NCI-H82 treated with DMSO at 0.1 percent for 48 hours (cell line): ENCODE measurements around the gene MYO1C.
"Not testable (repeated sequence)": the region's sequence is repeated elsewhere in the genome, so short reads cannot be mapped to it uniquely, and the experiment has no call there.

Source experiments
- DNase-seq: peaks from one replicate; lab custom pipeline; 2025; ENCODE audit not compliant: unreplicated experiment; lab: John Stamatoyannopoulos, UW

MYO1C gene

DNA sequence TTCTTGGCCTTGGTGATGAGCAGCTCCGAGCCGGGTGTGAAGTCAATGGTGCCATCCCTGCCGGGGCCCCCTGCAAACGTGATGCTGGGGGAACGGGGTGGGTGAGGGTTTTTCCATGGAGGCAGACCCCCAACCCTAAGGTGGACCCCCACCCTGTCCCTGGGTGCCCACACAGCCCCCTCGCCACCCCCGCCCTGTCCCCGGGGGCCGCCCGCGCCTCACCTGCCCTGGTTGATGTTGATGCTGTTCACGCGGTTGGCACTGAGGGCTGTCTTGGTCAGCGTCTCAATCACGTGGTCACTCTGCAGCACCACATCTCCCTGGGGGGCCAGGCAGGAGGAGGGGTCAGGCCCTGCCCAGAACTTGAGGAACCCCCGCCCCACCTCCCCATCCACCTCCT is 25.2 kb downstream of the MYO1C start:
- no peak for DNase-seq

DNA sequence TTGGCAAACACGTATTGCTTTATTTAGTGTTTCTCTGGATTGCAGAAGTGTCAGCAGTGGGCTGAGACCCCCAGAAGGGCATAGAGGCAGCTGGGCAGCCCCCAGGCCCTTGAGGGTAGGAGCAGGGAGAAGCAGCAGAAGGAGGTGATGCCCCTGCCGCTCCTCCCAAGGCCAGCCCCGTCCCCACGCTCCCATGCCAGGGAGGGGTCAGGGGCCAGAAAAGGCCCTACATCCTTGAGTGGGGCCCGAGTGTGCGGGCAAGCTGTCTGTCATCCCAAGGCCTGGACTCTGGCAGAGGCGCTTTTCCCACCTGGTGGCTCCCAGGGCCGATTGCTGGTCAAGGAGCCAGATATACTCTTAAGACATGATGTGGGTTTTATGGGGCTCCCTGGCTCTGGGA is 28.3 kb downstream of the MYO1C start:
- DNase-seq: no peak

DNA sequence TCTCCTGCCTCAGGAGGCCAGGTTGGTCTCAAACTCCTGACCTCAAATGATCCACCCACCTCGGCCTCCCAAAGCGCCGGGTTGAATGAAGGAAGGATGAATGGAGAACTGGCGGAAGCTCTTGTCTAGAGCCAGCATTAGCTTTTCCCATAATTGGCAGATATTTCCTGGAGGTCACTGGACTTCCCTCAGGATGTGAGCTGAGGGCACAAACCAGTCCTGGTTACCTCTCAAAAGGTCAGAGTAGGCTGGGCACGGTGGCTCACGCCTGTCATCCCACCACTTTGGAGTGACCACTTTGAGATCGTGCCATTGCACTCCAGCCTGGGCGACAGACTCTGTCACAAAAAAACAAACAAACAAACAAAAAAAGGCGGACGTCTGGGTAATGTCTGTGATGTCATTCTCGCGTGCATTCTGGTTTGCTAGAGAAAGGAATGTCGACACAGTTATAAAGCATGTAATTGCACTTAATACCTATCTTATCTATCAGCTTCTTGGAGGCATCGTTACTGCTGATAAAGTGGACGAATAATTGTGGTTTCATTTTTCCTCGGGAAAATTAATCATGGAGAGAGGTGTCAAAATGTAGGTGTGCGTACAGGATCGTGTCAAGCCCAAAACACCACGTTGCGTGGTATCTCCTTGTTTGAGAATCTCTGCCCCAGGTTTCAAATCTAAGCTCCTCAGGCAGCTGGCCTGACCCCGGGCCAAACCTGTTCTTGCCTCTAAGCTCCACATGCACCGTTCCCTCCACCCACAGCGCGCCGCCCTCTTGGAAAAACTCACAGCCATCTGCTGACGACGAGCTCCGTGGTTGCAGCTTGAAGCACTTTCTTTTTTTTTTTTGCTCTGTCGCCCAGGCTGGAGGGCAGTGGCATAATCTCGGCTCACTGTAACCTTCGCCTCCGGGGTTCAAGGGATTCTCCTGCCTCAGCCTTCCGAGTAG is 30.0 kb downstream of the MYO1C start:
- peak; percentile 94 for DNase-seq

DNA sequence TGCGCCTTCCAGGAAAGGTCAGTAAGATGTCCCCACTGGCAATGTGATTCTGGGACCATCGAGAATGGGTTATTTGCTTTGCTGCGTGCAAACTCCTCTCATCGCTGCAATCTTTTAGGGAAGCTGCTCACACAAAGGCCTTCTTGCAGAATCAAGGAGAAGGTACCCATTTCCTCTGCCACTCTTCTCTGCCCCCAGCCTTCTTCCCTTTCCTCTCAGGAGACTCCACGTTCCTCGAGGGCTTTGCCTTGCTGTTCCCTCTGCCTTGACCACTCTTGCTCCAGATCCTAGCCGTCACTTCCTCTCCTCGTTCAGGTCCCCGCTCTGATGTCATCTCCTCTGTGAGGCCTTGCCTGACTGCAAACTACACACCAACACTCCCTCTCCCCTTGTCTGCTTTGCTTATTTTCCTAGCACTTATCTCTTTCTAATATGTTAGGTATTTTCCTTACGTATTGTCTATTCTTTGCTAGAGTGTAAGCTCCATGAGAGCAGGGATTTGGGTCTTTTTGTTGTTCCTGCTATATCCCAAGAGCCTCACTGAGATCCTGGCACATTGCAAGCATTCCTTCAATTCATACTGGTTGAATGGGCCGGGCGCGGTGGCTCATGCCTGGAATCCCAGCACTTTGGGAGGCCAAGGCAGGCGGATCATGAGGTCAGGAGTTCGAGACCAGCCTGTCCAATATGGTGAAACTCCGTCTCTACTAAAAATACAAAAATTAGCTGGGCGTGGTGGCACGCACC is 31.1 kb downstream of the MYO1C start:
- no peak for DNase-seq

DNA sequence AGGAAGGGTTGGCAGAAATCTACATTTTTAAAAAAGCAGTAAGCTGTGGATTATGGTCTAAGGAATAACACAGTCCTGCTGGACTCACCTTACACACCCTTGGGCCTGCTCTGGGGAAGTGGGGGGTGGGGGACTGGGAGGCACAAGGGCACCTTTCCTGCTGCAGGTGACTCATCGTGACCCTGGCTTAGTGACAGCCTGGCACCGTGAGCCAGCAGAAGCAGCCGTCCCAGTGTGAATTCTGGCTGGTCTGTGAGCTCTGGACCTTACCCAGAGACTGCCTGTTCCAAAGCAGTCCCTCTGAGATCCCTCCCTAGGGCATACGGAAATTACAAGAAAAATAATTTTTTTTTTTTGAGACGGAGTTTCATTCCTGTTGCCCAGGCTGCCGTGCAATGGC is 32.3 kb downstream of the MYO1C start:
- DNase-seq: no peak

DNA sequence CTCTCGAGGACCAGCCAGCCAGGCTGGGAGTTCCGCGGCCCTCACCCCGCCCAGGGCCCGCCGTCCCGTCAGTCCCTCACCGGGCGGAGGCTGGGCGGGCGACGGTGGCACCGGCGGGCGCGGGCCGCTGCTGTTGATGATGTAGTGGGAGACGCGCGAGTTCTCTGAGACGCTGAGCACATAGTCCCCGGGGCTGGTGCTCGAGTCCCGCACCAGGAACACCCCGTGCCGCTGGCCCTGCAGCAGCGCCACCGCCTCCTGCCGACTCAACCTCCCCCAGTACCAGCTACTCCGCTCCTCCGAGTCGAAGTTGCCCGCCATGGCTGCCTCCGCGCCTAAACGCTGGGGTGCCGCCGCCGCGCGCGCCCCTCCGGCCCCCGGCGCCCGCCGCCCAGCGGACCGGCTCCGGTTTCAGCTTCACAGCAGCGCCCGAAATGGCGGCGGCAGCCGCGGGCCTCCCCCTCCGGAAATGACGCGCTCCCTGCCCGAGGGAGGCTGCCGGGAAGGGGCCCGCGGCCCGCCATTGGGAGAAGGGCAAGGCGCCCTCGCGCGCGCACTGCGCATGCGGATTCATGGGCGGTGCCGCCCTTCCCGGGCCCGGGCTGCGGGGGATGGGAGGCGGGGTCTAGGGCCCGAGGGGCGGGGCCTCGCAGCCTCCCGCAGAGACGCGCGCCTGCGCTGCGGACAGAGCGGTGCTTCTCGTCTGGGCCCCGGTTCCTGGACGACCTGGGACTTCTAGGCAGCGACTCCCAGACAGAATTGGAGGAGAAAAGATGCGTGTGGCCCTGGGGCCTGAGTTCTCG is 36.5 kb downstream of the MYO1C start, which contains the start of gene CRK:
Gene CRK, minus strand, starts transcription at position 436 of the 803 bp plus-strand sequence. Its CDS starts 115 bp downstream, at position 321.
- DNase-seq: peak; percentile 85

DNA sequence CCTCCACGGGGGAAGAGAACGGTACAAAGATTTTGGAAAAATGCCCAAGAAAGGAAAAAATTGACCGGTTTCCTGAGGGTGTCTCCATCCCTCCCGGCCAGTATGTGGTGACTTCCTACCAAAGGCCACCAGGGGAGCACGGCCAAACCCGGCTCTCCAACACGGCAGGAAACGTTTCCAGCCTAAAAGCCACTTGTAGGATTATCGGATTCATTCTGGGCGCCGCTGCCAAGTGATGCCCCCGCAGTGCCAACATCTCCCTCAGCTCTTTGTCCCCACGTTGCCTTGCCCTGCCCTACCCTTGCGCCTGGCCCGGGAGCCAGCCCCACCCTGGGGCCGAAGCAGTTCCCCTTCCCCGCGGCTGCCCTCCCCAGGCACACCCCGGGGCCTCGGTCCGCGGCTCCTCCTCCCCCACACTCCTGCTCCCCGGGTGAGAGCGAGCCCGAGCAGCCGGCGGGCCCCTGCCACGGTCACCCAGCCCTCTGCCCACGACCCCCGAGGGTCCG is 37.1 kb downstream of the MYO1C start:
- DNase-seq: peak; percentile 42

DNA sequence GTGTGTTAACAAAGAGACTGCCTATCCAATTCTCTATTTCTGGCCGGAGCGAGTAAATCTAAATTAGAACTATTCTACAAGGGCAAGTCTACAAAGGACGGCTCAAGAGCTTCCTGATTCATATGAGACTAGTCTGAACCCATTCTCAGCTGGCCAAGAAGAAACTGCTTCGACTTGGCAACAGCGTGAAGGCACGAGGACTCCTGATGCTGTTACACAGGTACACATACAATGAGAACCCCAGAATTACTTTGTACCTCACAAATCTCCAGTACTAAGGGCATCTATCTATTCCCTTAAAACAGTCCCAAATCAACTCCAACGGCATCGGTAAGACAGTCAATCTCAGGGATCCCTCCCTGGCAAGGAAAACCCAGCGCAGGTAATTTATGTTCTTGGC is 37.9 kb downstream of the MYO1C start:
- DNase-seq: no peak

DNA sequence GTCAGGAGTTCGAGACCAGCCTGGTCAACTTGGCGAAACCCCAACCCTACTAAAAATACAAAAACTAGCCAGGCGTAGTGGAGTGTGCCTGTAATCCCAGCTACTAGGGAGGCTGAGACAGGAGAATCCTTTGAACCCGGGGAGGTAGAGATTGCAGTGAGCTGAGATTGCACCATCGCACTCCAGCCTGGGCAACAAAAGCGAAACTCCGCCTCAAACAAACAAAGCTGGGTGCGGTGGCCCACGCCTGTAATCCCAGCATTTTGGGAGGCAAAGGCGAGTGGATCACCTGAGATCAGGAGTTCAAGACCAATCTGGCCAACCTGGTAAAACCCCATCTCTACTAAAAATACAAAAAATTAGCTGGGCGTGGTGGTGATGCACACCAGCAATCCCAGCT is 38.8 kb downstream of the MYO1C start:
- not testable (repeated sequence) for DNase-seq

DNA sequence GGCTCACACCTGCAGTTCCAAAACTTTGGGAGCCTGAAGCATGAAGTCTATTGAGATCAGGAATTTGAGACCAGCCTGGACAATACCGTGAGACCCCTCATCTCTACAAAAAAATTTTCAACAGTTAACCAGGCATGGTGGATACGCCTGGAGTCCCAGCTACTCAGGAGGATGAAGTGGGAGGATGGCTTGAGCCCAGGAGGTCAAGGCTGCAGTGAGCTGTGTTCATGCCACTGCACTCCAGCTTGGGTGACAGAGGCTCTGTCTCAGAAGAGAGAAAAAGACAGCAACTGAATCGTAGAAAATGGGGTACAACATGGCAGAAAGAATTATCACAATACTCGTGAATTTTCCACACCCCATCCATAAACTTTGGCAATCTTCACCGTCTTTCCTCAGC is 39.6 kb downstream of the MYO1C start:
- DNase-seq: no peak

DNA sequence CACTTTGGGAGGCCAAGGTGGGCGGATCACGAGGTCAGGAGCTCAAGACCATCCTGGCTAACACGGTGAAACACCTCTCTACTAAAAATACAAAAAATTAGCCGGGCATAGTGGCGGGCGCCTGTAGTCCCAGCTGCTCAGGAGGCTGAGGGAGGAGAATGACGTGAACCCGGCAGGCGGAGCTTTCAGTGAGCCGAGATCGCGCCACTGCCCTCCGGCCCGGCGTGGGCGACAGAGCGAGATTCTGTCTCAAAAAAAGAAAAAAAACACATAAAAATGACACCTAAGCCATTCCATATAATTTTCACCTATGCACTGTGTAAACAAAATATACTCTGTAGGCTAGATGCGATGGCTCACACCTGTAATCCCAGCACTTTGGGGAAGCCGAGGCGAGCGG is 42.2 kb downstream of the MYO1C start:
- DNase-seq: not testable (repeated sequence)

DNA sequence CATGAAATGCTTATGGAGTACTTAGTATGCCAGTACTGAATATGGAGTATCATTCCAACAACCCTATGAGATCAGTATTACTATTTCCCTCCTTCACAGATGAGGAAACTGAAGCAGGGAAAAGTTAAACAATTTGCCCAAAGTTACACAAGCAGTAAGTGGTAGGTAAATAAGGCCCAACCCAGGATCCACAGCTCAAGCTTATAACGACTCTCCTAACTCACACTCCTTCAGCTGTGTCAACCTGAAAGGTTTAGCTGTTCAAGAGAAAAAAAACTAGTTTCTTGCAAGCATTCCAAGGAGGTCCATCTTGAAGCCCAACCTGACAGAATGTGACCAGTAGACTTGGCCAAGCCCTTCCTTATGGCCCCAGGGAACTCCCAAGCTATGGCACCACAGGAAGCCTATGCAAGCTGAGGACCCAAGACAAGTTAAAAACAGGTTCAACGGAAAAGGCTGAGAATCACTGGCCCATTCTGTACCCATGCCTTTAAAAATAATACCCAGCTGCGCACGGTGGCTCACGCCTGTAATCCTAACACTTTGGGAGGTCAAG is 43.0 kb downstream of the MYO1C start:
- no peak for DNase-seq

DNA sequence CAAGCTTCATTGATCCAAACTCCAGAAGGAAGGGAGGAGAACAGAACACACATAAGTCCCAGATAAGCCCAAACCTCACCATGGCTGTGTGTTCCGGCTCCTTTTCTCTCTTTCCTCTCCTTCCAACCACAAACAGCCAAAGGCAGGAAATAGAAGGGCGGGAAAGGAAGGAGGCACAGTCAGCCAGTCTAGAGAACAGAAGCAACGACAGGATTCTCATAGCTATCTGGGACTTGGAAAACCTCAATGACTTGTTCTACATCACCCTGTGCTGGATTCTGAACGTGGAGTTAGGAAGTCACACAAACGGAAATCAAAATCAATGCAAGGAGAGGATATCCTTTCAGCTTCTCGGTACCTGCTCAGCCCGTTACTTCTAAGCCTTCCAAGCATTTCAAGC is 45.4 kb downstream of the MYO1C start:
- DNase-seq: no peak

DNA sequence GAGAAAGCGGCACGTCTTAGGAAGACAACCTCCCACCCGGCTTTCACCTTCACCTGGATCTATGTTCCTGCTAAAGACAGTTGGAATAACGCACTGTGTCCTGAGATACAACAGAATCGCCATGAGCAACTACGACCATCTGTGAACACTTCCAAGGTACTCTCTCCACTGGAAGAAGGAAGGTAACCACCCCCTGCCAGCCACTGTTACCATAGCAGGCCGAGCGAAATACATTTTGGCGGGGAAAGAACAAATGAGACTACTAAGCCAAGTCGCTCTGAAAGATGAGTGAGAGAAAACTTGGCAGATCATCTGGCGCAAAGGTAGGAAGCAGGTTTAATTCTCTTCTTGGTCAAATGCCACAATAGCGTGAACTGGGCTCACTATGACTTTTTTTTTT is 46.3 kb downstream of the MYO1C start:
- DNase-seq: no peak

DNA sequence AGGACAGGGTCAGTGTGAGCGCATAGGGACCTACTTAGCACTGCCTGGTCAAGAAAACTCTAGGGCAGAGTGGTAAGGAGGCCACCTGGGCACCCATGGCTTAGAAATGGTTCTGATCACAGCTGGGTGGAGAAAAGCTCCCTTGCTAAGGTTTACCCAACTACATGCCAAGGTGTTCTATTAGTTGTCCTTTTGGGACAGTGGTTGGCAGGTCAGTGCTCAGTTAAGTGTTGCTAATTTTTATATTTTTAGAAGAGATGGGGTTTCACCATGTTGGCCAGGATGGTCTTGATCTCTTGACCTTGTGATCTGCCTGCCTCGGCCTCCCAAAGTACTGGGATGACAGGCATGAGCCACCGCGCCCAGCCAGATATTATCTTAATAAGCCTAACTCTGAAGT is 46.8 kb downstream of the MYO1C start:
- not testable (repeated sequence) for DNase-seq

DNA sequence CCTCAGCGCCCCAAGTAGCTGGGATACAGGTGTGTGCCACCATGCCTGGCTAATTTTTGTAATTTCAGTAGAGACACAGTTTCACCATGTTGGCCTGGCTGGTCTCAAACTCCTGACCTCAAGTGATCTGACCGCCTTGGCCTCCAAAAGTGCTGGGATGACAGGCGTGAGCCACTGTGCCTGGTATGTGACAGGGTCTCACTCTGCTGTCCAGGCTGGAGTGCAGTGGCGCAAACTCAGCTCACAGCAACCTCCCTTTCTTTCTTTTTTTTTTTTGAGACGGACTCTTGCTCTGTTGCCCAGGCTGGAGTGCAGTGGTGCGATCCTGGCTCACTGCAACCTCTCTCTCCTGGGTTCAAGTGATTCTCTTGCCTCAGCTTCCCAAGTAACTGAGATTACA is 49.8 kb downstream of the MYO1C start:
- DNase-seq: not testable (repeated sequence)

DNA sequence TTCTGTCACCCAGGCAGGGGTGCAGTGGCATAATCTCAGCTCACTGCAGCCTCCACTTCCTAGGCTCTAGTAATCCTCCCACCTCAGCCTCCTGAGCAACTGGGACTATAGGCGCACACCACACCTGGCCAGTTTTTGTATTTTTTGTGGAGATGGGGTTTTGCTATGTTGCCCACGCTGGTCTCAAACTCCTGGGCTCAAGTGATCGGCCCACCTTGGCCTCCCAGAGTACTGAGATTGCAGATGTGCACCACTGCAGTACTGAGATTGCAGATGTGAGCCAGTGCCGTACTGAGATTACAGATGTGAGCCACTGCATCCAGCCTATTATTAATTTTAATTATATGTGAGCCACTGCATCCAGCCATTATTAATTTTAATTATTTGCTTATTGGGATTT is 50.3 kb downstream of the MYO1C start:
- no peak for DNase-seq

DNA sequence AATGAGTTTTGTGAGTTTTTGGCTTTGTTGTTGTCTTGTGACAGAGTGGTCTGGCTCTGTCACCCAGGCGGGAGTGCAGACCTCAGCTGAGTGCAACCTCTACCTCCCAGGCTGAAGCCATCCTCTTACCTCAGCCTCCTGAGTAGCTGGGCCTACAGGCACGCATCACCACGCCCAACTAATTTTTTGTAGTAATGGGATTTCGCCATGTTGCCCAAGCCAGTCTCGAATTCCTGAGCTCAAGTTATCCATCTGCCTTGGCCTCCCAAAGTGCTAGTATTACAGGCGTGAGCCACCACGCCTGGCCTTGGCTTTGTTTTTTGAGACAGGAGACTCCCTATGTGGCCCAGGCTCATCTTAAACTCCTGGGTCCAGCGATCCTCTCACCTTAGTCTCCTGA is 51.6 kb downstream of the MYO1C start:
- DNase-seq: no peak

DNA sequence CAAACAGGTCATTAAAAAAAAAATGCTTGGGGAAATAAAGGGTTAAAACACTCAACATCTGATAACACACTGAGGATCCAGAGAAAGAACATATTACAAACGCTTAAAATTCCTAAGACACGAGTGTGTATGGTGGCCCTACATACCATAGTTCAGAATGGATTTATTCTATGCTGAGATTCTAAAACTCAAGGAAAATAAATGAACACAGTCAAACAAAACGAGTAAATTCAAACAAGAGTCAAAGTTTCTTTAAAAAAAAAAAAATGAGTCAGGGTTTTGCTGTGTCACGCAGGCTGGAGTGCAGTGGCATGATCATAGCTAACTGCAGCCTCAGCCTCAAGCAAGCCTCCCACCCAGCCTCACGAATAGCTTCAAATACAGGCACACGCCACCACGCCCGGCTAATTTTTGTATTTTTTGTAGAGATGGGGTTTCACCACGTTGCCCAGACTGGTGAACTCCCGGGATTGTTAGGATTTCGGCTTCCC is 53.8 kb downstream of the MYO1C start:
- no peak for DNase-seq

DNA sequence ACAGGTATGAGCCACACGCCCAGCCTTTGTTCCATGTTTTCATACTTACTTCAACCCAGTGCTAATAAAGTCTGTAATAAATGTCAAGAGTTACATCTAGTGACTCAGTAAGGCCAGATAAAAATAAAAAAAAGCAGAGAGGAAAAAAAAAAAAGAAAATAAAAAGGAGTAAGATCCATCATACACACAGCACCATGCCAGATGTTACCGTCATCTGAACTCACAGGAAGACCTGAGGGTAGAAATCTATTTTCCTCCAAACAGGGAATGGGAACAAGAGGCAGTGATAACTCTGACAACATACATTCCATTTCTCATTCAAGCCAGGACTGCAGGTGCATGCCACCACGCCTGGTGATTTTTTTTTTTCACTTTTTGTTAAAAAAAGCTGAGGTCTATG is 57.2 kb downstream of the MYO1C start:
- no peak for DNase-seq

DNA sequence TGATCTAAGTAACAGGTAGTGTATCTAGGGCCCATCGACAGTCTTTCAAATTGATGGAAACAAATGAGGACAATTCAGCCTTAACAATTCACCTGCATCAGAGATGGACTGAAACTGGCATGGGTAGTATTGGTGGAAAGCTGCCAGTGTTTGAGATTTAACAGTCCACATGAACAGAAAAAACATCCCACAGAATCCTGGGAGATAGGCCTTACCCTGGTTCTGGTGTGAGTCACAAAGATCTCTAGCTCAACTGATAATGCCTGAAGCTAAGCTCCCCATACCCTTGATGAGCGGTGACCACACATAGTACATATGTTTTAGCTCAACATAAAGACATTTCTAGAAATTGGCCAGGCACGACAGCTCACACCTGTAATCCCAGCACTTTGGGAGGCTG is 58.3 kb downstream of the MYO1C start:
- no peak for DNase-seq
